Osteocyte (in vitro differentiated cells): Measurements from ENCODE around the gene STX3. TPM values are rescaled to one million over a fixed set of nuclear protein-coding genes. Genes with fewer than 3 reads are reported as not detected.

Experiments
- DNase-seq: peaks from one replicate; pipeline ENCODE4 v3.0.0; 2021; ENCODE audit warnings: mixed read lengths; ENCODE audit not compliant: unreplicated experiment; ENCODE audit errors: extremely low spot score
- H3K27ac Mint-ChIP-seq: one replicate; pipeline ENCODE4 v1.8.0; 2021; ENCODE audit warnings: mild to moderate bottlenecking, mixed read lengths; ENCODE audit not compliant: unreplicated experiment
- H3K27me3 Mint-ChIP-seq: one replicate; pipeline ENCODE4 v1.8.0; 2021; ENCODE audit warnings: mixed read lengths; ENCODE audit not compliant: unreplicated experiment
- H3K36me3 Mint-ChIP-seq: one replicate; pipeline ENCODE4 v1.8.0; 2021; ENCODE audit warnings: mixed read lengths; ENCODE audit not compliant: unreplicated experiment
- H3K4me1 Mint-ChIP-seq: one replicate; pipeline ENCODE4 v1.8.0; 2021; ENCODE audit warnings: mixed read lengths; ENCODE audit not compliant: unreplicated experiment
- H3K4me3 Mint-ChIP-seq: one replicate; pipeline ENCODE4 v1.8.0; 2021; ENCODE audit warnings: mild to moderate bottlenecking, moderate library complexity, mixed read lengths; ENCODE audit not compliant: unreplicated experiment
- H3K9me3 Mint-ChIP-seq: one replicate; pipeline ENCODE4 v1.8.0; 2021; ENCODE audit warnings: mixed read lengths; ENCODE audit not compliant: unreplicated experiment
- total RNA-seq: library from RNA; stranded (reverse); gene quantifications from 2 replicates; pipeline ENCODE4 v1.2.1, GENCODE V29; 2021
- TF ChIP-seq, protein P1 (sequence below): fragments of 200-600 bp; sonication (generic); IDR thresholded peaks from 2 replicates; pipeline ENCODE4 v1.5.0; 2021; ENCODE audit warnings: antibody characterized with exemption, mild to moderate bottlenecking, moderate library complexity

Gene STX3
- total RNA-seq, 1 donor from 2014 or later, result 17.8 TPM

DNA sequence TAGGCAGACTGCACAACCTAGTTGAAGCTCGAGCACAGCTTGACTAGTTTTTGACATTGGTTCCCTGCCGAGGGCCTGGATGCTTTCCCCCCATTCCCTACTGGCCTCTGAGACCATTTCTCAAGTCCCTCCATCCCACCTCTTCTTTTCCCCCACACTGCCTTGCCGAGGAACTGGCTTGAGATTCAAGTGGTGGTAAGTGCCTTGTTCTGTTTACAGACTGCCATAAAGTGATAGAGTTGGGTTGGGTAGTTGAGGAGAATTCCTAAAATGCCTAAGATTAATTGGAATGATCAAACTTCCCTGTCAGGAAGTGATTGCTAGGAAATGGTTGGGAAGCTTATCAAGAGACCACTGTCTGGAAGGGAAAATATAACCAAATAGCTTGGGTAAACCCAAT lies 39.2 kb downstream of the STX3 start:
- no peak overlapping the region for H3K27ac Mint-ChIP-seq
- no peaks in the 10 kb centered on the region for H3K27me3 Mint-ChIP-seq
- no peak for DNase-seq
- peaks cover 45% of the 10 kb centered on the region for H3K36me3 Mint-ChIP-seq
- no peaks in the 10 kb centered on the region for H3K9me3 Mint-ChIP-seq
- TF ChIP-seq, protein P1, sequence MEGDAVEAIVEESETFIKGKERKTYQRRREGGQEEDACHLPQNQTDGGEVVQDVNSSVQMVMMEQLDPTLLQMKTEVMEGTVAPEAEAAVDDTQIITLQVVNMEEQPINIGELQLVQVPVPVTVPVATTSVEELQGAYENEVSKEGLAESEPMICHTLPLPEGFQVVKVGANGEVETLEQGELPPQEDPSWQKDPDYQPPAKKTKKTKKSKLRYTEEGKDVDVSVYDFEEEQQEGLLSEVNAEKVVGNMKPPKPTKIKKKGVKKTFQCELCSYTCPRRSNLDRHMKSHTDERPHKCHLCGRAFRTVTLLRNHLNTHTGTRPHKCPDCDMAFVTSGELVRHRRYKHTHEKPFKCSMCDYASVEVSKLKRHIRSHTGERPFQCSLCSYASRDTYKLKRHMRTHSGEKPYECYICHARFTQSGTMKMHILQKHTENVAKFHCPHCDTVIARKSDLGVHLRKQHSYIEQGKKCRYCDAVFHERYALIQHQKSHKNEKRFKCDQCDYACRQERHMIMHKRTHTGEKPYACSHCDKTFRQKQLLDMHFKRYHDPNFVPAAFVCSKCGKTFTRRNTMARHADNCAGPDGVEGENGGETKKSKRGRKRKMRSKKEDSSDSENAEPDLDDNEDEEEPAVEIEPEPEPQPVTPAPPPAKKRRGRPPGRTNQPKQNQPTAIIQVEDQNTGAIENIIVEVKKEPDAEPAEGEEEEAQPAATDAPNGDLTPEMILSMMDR, result no peak
- H3K4me1 Mint-ChIP-seq, result no peaks in the 10 kb centered on the region
- no peak overlapping the region for H3K4me3 Mint-ChIP-seq

DNA sequence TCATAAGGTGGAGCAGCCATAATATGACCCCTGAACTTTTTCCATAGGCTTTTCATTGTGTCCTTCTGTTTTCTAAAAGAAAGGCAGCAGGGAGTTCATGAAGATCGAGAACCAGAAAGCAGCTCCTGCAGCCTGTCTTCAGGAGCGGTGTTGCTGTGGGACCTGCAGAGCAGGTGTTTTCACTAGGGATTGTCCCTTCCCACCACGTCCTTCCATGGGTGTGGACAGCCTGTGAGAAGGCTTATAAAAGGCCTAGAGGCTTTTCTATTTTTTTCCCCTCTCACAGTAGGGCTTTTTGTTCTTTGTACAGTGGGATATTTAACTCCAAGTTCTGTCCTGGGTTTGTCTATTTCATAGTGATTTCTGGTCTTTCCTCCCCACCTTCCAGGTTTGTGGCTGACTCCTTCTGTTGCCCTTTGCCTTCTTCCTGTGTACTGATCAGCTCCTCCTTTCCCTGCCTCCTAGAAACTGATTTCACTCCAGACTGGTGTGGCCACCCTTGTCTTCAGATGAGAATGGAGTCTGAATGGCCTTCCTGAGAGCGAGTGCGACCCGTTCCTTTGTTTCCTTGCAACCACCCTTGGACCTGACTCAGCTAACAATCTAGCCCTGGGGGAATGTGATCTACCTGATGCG lies 45.3 kb downstream of the STX3 start:
- Mint-ChIP-seq H3K36me3 (peaks cover 21% of the 10 kb centered on the region), H3K4me3 (no peak overlapping the region), H3K27me3 (no peaks in the 10 kb centered on the region), H3K9me3 (no peaks in the 10 kb centered on the region), H3K27ac (no peak overlapping the region), H3K4me1 (peaks cover 3% of the 10 kb centered on the region)
- no peak for DNase-seq
- TF ChIP-seq, protein P1, result no peak

- Mint-ChIP-seq H3K27me3 (no peaks in the 10 kb centered on the region), H3K36me3 (peaks cover 21% of the 10 kb centered on the region), H3K9me3 (no peaks in the 10 kb centered on the region), H3K27ac (no peak overlapping the region), H3K4me3 (no peak overlapping the region), H3K4me1 (peaks cover 3% of the 10 kb centered on the region)
- TF ChIP-seq, protein P1, result no peak
- no peak for DNase-seq
Measured at GRCh38 chr11:59801160-59801706, 46.1 kb downstream of the STX3 start.

DNA sequence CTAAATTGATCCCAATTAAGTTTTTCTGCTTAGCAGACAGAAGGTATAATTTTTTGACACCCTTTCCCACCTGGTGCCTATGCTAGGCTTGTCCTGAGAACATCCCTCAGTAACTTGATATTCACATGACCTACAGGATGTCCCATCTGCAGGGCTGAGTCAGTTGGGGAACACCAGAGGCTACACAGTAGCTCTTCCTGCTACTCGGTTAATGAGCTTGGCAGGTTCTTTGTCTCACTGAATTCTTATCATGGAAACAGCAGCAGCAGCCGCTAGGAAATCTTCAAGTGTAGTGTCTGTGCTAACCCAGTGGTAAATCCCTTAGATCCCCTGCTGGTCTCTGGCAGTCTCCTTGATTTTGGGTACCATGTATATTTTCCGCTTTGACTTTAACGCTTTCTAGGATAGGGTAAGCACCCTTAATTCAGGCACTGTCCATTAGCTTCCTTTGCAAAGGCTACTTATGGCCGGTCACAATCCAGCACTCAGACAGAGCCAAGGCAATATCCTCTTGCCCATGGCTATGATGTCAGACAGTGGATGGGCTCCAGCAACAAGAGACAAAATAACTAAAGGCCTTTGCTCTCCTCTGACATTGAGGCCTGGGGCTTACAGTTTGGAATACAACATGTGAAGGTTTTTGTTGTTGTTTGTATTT lies 46.9 kb downstream of the STX3 start:
- no peak for DNase-seq
- H3K4me3 Mint-ChIP-seq, result no peak overlapping the region
- peaks cover 29% of the 10 kb centered on the region for H3K36me3 Mint-ChIP-seq
- peaks cover 3% of the 10 kb centered on the region for H3K4me1 Mint-ChIP-seq
- no peaks in the 10 kb centered on the region for H3K27me3 Mint-ChIP-seq
- TF ChIP-seq, protein P1, result no peak
- no peak overlapping the region for H3K27ac Mint-ChIP-seq
- no peaks in the 10 kb centered on the region for H3K9me3 Mint-ChIP-seq

GRCh38 chr11:59802639-59803176 lies 47.5 kb downstream of the STX3 start:
- TF ChIP-seq, protein P1, result peak; percentile 82
- no peaks in the 10 kb centered on the region for H3K9me3 Mint-ChIP-seq
- DNase-seq, result no peak
- no peaks in the 10 kb centered on the region for H3K27me3 Mint-ChIP-seq
- H3K4me3 Mint-ChIP-seq, result no peak overlapping the region
- peaks cover 3% of the 10 kb centered on the region for H3K4me1 Mint-ChIP-seq
- no peak overlapping the region for H3K27ac Mint-ChIP-seq
- H3K36me3 Mint-ChIP-seq, result peaks cover 25% of the 10 kb centered on the region
